ENCODE results near the gene OR8K1.

GRCh38 chr11:56394381-56394780, 48.5 kb downstream of the OR8K1 start:
- TF ChIP-seq CTCF (IDR thresholded peaks at IDR 0.05; ENCODE audit: poor library complexity, severe bottlenecking) (no peak), REST (IDR thresholded peaks at IDR 0.05; ENCODE audit: borderline replicate concordance) (no peak), EZH2 (IDR thresholded peaks at IDR 0.05; ENCODE audit: borderline replicate concordance, insufficient read depth, low read length, poor library complexity, severe bottlenecking) (no peak), SMC3 (conservative IDR thresholded peaks at IDR 0.05; ENCODE audit: poor library complexity) (no peak), POLR2AphosphoS5 (IDR thresholded peaks at IDR 0.05) (no peak)
